ENCODE data around the gene DDX6.

The DDX6 gene

DNA sequence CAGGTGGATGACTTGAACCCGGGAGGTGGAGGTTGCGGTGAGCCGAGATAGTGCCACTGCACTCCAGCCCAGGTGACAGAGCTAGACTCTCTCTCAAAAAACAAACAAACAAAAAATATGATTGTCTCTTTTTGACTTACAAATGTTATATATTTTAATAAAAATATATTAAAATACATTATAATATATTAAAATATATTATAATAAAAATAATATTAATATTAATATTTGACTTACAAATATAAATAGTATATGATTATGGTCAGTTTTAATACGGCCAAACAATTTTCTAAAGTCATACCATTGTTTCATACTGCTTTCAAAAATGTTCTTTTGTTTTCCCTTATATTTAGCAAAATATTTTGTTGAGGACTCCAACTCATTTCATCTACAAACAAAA lies 27.2 kb upstream of the DDX6 start:
- DNase-seq (ENCODE audit: low spot score) (no peak), ATAC-seq (ENCODE audit: low read depth) (no peak)
- peaks cover 13% of the 10 kb centered on the region for H3K4me1 ChIP-seq (ENCODE audit: insufficient read depth, poor library complexity, severe bottlenecking)
- no peaks in the 10 kb centered on the region for H3K36me3 ChIP-seq (ENCODE audit: low read depth)
- H3K27me3 ChIP-seq (ENCODE audit: insufficient read depth, poor library complexity, severe bottlenecking): no peaks in the 10 kb centered on the region
- TF ChIP-seq, protein P1, sequence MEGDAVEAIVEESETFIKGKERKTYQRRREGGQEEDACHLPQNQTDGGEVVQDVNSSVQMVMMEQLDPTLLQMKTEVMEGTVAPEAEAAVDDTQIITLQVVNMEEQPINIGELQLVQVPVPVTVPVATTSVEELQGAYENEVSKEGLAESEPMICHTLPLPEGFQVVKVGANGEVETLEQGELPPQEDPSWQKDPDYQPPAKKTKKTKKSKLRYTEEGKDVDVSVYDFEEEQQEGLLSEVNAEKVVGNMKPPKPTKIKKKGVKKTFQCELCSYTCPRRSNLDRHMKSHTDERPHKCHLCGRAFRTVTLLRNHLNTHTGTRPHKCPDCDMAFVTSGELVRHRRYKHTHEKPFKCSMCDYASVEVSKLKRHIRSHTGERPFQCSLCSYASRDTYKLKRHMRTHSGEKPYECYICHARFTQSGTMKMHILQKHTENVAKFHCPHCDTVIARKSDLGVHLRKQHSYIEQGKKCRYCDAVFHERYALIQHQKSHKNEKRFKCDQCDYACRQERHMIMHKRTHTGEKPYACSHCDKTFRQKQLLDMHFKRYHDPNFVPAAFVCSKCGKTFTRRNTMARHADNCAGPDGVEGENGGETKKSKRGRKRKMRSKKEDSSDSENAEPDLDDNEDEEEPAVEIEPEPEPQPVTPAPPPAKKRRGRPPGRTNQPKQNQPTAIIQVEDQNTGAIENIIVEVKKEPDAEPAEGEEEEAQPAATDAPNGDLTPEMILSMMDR (IDR thresholded peaks at IDR 0.05; ENCODE audit: poor library complexity, severe bottlenecking): no peak
- H3K4me3 ChIP-seq (ENCODE audit: severe bottlenecking): no peak overlapping the region
- H3K27ac ChIP-seq (ENCODE audit: poor library complexity, severe bottlenecking): no peak overlapping the region
- no peaks in the 10 kb centered on the region for H3K9me3 ChIP-seq (ENCODE audit: severe bottlenecking)

DNA sequence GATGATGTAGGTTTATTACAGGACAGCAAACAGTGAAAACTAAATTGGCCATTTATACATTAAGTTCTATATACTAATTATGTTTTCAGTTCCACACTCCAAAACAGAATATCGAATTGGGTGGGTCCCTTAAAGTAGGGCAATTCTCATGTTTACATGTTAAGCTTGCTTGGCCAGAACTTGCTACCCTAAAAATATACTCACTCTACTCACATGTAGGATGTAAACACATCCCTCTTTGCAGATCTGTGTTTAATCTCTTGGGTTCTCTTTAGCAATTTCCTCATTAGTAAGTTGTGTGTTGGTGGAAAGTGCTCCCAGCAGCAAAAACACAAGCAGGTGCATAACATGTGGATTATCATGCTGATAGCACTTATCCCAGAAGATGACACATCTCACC lies 22.6 kb upstream of the DDX6 start:
- DNase-seq (ENCODE audit: low spot score): no peak
- Histone ChIP-seq H3K36me3 (ENCODE audit: low read depth) (no peaks in the 10 kb centered on the region), H3K9me3 (ENCODE audit: severe bottlenecking) (no peaks in the 10 kb centered on the region), H3K4me1 (ENCODE audit: insufficient read depth, poor library complexity, severe bottlenecking) (no peaks in the 10 kb centered on the region), H3K27me3 (ENCODE audit: insufficient read depth, poor library complexity, severe bottlenecking) (no peaks in the 10 kb centered on the region), H3K4me3 (ENCODE audit: severe bottlenecking) (no peak overlapping the region), H3K27ac (ENCODE audit: poor library complexity, severe bottlenecking) (no peak overlapping the region)
- TF ChIP-seq, protein P1 (IDR thresholded peaks at IDR 0.05; ENCODE audit: poor library complexity, severe bottlenecking): no peak
- ATAC-seq (ENCODE audit: low read depth): no peak

DNA sequence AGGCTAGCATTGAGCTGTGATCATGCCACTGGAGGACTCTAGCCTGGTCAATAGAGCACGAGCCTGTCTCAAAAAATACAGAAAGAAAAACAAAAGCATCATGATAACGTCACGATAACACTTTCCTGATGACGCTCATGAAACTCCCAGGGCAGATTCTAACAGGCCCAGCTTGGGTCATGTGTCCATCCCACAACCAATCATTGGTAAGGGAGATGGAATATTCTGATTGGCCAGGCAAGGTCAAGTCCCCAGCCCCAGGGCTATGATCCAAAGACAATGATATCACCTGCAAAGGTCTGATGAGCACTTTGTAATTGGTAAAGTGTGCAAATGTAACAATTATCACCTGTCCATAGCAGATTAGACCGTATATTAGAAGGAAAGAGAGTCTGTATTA lies 21.5 kb upstream of the DDX6 start:
- Histone ChIP-seq H3K27me3 (ENCODE audit: insufficient read depth, poor library complexity, severe bottlenecking) (no peaks in the 10 kb centered on the region), H3K4me1 (ENCODE audit: insufficient read depth, poor library complexity, severe bottlenecking) (no peaks in the 10 kb centered on the region), H3K4me3 (ENCODE audit: severe bottlenecking) (no peak overlapping the region), H3K27ac (ENCODE audit: poor library complexity, severe bottlenecking) (no peak overlapping the region), H3K9me3 (ENCODE audit: severe bottlenecking) (no peaks in the 10 kb centered on the region), H3K36me3 (ENCODE audit: low read depth) (no peaks in the 10 kb centered on the region)
- no peak for ATAC-seq (ENCODE audit: low read depth)
- no peak for DNase-seq (ENCODE audit: low spot score)
- TF ChIP-seq, protein P1 (IDR thresholded peaks at IDR 0.05; ENCODE audit: poor library complexity, severe bottlenecking): no peak

DNA sequence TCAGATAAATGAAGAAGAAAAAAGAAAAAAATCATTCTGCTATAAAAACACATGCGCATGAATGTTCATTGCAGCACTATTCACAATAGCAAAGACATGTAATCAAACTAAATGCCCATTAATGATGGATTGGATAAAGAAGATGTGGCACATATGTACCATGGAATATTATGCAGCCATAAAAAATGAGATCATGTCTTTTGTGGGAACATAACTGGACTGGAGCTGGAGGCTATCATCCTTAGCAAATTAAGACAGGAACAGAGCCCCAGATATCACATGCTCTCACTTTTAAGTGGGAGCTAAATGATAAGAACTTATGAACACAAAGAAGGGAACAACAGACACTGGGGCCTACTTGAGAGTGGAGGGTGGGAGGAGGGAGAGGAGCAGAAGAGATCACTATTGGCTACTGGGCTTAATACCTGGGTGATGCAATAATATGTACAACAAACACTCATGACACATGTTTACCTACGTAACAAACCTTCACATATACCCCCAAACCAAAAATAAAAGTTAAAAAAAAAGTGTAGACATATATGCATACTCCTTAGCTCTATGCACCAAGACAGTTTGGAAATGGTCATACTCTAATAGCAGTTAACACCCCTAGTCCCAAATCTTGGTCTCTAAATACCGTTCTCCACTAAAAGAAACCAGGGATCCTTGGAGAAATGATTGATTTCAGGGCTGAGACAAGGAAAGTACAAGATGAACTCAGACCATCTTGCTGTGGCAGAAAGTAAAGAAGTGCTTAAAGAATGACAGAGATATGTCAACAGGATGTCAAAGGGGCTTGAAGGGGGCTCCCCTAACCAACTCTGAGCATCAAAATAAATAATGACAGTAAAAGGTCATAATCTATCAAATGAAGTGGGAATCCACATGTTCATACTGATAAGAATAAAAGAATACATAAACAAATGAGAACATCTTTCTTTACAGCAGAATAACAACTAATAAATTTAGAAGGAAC lies 17.1 kb upstream of the DDX6 start:
- Histone ChIP-seq H3K4me1 (ENCODE audit: insufficient read depth, poor library complexity, severe bottlenecking) (no peaks in the 10 kb centered on the region), H3K9me3 (ENCODE audit: severe bottlenecking) (no peaks in the 10 kb centered on the region), H3K27me3 (ENCODE audit: insufficient read depth, poor library complexity, severe bottlenecking) (no peaks in the 10 kb centered on the region), H3K4me3 (ENCODE audit: severe bottlenecking) (no peak overlapping the region), H3K36me3 (ENCODE audit: low read depth) (no peaks in the 10 kb centered on the region), H3K27ac (ENCODE audit: poor library complexity, severe bottlenecking) (no peak overlapping the region)
- DNase-seq (ENCODE audit: low spot score) (no peak), ATAC-seq (ENCODE audit: low read depth) (no peak)
- TF ChIP-seq, protein P1 (IDR thresholded peaks at IDR 0.05; ENCODE audit: poor library complexity, severe bottlenecking): no peak

DNA sequence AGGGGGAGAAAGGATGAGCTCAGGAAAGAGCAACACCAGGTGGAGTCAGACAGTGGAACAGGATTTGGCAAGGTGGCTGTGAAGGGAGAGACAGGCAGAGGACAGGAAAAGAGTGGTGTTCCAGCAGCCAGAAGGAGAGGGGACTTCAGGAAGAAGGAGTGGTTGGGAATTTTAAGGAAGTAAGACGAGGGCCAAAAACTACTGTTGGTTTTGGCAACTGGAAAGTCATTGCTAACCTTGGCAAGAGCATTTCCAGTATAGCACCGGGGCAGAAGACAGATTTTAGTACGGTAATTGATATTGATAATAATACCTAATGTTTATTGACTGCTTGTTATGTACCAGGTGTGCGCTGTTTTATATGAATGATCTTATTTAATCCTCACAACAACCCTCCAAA lies 15.4 kb upstream of the DDX6 start:
- H3K4me3 ChIP-seq (ENCODE audit: severe bottlenecking): no peak overlapping the region
- no peak for DNase-seq (ENCODE audit: low spot score)
- no peaks in the 10 kb centered on the region for H3K4me1 ChIP-seq (ENCODE audit: insufficient read depth, poor library complexity, severe bottlenecking)
- H3K36me3 ChIP-seq (ENCODE audit: low read depth): no peaks in the 10 kb centered on the region
- no peaks in the 10 kb centered on the region for H3K9me3 ChIP-seq (ENCODE audit: severe bottlenecking)
- TF ChIP-seq, protein P1 (IDR thresholded peaks at IDR 0.05; ENCODE audit: poor library complexity, severe bottlenecking): no peak
- H3K27ac ChIP-seq (ENCODE audit: poor library complexity, severe bottlenecking): no peak overlapping the region
- no peak for ATAC-seq (ENCODE audit: low read depth)
- no peaks in the 10 kb centered on the region for H3K27me3 ChIP-seq (ENCODE audit: insufficient read depth, poor library complexity, severe bottlenecking)
